AG09319 (cell line): ENCODE results near the gene MYEOV.

Source experiments
- DNase-seq: peaks from one replicate; pipeline ENCODE4 v3.0.0-alpha.2; 2010; ENCODE audit warnings: low read depth; ENCODE audit errors: extremely low read depth
- CTCF ChIP-seq: IDR thresholded peaks from 2 replicates; pipeline ENCODE4 v1.5.1; 2011; ENCODE audit warnings: low read depth, mild to moderate bottlenecking, inconsistent platforms, low read length, moderate library complexity

Gene MYEOV

DNA sequence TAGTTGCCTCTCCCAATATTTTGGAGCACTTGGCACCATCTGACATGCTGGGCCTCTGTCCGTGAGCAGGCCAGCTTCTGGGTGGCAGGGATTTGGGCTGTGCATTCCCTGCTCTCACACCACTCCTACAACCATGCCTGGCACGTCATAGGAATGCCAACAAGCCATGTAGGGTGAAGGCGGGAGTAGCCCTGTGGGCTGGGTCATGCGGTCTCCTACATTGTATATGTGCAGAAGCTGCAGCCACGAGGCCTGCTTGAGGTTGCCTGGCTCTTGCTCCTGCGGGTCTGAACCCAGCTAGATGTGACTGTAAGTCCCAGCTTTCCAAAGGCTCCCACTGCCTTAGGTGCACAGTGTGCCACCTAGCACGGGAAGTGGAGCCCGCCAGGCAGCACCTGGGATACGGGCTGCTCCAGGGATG lies 14.5 kb downstream of the MYEOV start:
- TF ChIP-seq CTCF = no peak

DNA sequence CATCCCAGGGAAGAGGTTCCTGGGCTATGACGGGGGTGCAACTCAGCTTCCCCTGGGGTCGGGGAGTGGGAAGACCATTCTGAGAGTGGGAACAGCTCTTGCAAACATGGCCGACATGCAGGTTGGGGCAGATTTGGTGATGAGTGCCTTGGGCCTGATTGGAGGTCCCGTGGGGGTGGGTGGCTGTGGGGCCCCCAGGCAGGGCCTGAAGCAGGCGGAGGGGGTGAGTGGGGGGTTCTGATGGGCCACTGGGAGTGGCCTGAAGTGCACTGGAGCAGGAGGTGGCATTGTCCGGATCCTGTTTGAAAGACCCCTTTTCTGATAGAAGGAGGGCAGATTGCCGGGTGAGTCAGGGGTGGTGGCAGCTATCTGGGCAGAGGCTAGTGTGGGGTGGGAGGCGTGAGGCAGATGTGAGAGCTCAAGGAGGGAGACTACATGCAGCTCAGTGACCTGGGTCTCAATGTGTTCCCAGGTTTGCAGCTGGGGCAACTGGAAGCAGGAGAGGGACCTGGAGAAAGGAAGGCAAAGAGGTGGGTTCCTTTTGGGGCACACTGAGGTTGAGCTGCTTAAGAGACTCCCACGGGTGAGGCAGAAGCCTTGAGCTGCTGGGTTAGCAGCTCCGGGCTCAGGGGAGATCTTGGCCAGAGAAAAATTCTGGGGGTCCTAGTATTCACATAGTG lies 15.1 kb downstream of the MYEOV start:
- no peak for TF ChIP-seq CTCF
- DNase-seq = no peak

More for the DNA sequence above, 14.5 kb downstream of the MYEOV start:
- DNase-seq = no peak

DNA sequence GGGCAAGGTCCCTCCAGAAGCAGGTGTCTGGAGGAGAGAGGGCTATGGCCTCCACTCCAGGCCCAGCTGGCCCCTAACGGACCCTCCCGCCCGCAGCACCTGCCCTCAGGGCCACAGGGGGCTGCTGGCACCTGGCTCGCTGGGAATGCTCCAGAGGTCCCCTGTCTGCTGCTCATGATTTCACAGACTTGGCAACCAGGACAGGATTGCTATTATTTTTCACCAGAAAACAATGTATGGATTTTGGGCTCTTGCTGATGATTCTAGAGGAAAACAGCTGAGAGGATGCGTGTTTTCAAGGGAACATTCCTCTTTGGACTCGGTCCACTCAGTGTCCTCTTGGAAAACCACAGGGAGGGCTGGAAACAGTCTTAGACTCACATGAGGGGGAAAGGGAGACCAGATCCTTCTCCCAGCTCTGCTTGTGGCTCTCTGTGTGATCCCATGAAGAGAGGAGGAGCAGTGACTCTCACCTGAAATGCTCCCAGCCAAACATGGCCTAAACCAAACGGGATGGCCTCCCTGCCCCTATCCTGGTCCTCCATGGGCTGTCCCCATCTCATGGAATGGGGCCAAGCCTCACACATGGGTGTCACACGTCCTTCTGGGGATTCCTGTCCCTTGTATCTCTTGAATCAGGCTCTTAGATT lies 15.8 kb downstream of the MYEOV start:
- no peak for TF ChIP-seq CTCF
- DNase-seq = no peak

- no peak for TF ChIP-seq CTCF
- no peak for DNase-seq
These were observed 16.4 kb downstream of the MYEOV start for GRCh38 chr11:69310351-69310750.

DNA sequence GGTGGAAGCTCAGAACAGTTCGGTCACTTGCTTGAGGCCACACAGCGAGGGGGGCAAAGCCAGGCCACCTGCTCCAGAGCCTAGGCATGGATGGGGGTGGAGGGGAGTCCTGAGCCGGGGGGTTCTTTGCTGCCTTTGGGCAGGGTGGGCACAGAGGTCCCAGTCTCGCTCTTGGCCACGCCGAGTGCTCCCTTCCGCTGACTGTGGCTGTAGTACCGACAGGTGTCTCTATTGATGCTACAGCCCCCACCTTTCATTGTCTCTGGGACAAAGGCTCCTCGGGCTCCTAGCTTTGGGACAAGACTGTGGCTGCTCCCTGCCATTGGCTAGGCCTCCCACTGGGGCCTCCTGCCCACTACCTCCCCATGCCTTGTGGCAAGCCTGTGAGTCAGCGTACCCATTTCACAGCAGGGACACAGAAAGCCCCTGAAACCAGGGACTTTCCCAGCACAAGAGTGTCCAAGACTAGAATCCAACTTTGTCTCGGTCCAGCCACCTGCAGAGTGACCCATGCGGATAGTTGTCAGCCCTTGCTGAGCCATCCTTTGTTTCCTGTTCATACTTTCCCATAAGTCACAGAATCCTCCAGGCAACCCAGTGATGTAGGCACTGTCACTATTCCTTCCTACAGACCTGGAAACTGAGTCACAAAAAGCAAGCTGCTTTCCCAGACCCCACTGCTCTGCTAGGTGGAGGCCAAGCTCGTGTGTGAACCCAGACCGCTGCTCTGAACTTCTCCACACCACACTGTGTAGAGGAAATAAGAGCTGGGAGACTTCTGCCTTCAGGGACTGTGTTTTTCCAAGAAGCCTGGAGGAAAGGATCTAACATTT lies 17.2 kb downstream of the MYEOV start:
- DNase-seq = no peak
- TF ChIP-seq CTCF = no peak

DNA sequence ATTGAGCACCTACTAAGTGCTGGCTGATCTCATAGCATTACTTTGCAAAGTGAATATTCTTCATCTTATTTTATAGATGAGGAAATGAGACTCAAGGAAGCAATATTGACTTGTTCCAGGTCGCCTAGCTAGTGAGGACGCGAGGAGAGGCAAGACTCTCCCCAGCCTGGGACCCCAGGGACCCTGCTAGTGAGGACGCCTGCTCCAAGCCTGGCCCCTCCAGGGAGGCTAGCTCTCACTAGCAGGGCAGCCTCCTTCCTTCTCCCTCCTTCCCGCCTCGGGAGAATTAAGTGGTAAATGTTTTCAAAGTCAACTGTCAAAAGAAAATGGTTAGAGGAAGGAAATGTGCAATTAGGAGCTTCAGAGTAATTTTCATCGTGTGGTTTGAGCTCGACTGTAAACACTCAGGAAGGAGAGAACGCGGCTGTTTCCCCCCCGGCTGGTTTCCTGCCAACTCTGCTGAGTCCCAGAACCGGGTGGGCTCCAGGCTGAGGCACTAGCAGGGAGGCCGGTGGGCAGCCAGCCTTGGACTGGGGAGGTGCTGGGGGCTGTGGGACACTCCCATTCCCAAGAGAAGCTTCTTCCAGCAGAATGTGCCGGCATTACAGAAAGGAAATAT lies 17.9 kb downstream of the MYEOV start:
- no peak for DNase-seq
- no peak for TF ChIP-seq CTCF
